H1 (cell line): ENCODE measurements around the gene CCDC88A. TPM values are rescaled to one million over a fixed set of nuclear protein-coding genes. Genes with fewer than 3 reads are reported as not detected.

Experiments
- HDAC6 ChIP-seq: IDR thresholded peaks from one replicate; pipeline ENCODE4 v1.7.1; 2012; ENCODE audit warnings: low read depth, mild to moderate bottlenecking, inconsistent platforms, low read length, moderate library complexity
- RNF2 ChIP-seq: fragments of 200-900, 300-1000 bp; sonication (generic); IDR thresholded peaks from 2 replicates; pipeline ENCODE4 v1.7.1; 2016; ENCODE audit warnings: borderline replicate concordance, low read depth, mild to moderate bottlenecking, antibody characterized with exemption, low read length; ENCODE audit not compliant: poor library complexity, severe bottlenecking; ENCODE audit errors: missing control alignments
- RXRA ChIP-seq: IDR thresholded peaks from 2 replicates; pipeline ENCODE4 v1.6.1; 2011; ENCODE audit warnings: low read depth, mild to moderate bottlenecking, low read length, moderate library complexity; ENCODE audit not compliant: insufficient read depth
- SIRT6 ChIP-seq: IDR thresholded peaks from one replicate; pipeline ENCODE4 v1.7.1; 2012; ENCODE audit warnings: low read length, inconsistent platforms
- polyA plus RNA-seq, 7 experiments: library from polyadenylated mRNA; depleted of rRNA in 3 of 7; stranded (reverse) in 5 of 7; unstranded in 2 of 7; fragments of >200 nt in 5 of 7; fragments of 200-250 nt in 2 of 7; gene quantifications; 1 replicate in 5 of 7; 2 replicates in 1 of 7; 4 replicates in 1 of 7; pipeline versions ENCODE4 v1.2.1 to v1.2.3, GENCODE V29; 2011 to 2013; ENCODE audit warnings: missing spikeins in 2 of 7, mixed read lengths in 2 of 7
- total RNA-seq: library from RNA; stranded (reverse); fragmentation: NEBNext Ultra II Directional; extraction: Animal tissue kit (Norgen Biotek cat#: 25700); gene quantifications from 2 replicates; pipeline ENCODE4 v1.2.1, GENCODE V29; 2021

The CCDC88A gene
- total and polyA plus RNA-seq, 2 of the 8 experiments (the other 6 are each of a cell fraction or from before 2014, with no cell fraction given): 27.0 to 98.0 TPM

GRCh38 chr2:55268907-55269644 lies 150.6 kb downstream of the CCDC88A start, which contains the start of gene MTIF2 (continued):
- no peak for TF ChIP-seq RNF2
- TF ChIP-seq RXRA: no peak
- no peak for TF ChIP-seq HDAC6
- TF ChIP-seq SIRT6: no peak
- TF ChIP-seq, all 59 proteins: peak for 28
